ENCODE measurements around the gene ZNF883. TPM values are rescaled to one million over a fixed set of nuclear protein-coding genes. Genes with fewer than 3 reads are reported as not detected.

Gene ZNF883
- total and polyA plus RNA-seq, 7 experiments from 2014 or later: 0.64 to 2.1 (median 1.1) TPM; not detected in 2

- intact Hi-C loops (cut with micrococcal nuclease): no loop called here
- peaks cover 0 to 9% (median 0%) of the 10 kb centered on the region in 5 donors for H3K36me3 Mint-ChIP-seq
- no peaks in the 10 kb centered on the region for H3K36me3 ChIP-seq (ENCODE audit: control insufficient read depth in 2 of 3, insufficient read depth in 3 of 3, low read length in 3 of 3)
- H3K27me3 ChIP-seq (ENCODE audit: control insufficient read depth in 2 of 2, insufficient read depth in 2 of 2, low read length in 2 of 2): no peaks in the 10 kb centered on the region
- POLR2A ChIA-PET: no interaction called here
- no peak overlapping the region for H3K4me3 Mint-ChIP-seq
- no peak overlapping the region for H3K4me3 ChIP-seq (ENCODE audit: low read length)
- H3K27ac Mint-ChIP-seq: no peak overlapping the region
- H3K9me3 Mint-ChIP-seq: peaks cover 3 to 41% (median 12%) of the 10 kb centered on the region in 11 donors
- peaks cover 0 to 43% (median 31%) of the 10 kb centered on the region in 5 donors for H3K27me3 Mint-ChIP-seq
- H3K27ac ChIP-seq (ENCODE audit: low read depth, low read length): no peak overlapping the region
- no peaks in the 10 kb centered on the region for H3K9me3 ChIP-seq (ENCODE audit: control insufficient read depth in 2 of 3, low read length in 3 of 3)
- CTCF ChIA-PET: no interaction called here
- DNase-seq (no peak), ATAC-seq (no peak)
- no peaks in the 10 kb centered on the region for H3K4me1 ChIP-seq (ENCODE audit: control insufficient read depth in 2 of 2, insufficient read depth in 2 of 2, low read length in 2 of 2)
- no peaks in the 10 kb centered on the region for H3K4me1 Mint-ChIP-seq
Measured at GRCh38 chr9:112971415-112971814, 40.6 kb downstream of the ZNF883 start.

GRCh38 chr9:112970939-112971338, 41.1 kb downstream of the ZNF883 start:
- H3K27ac Mint-ChIP-seq: no peak overlapping the region
- H3K4me3 Mint-ChIP-seq: no peak overlapping the region
- peaks cover 0 to 36% (median 12%) of the 10 kb centered on the region in 11 donors for H3K9me3 Mint-ChIP-seq
- peaks cover 0 to 39% (median 31%) of the 10 kb centered on the region in 5 donors for H3K27me3 Mint-ChIP-seq
- no peak overlapping the region for H3K4me3 ChIP-seq (ENCODE audit: low read length)
- peaks cover 0 to 9% (median 0%) of the 10 kb centered on the region in 5 donors for H3K36me3 Mint-ChIP-seq
- no peaks in the 10 kb centered on the region for H3K27me3 ChIP-seq (ENCODE audit: control insufficient read depth in 2 of 2, insufficient read depth in 2 of 2, low read length in 2 of 2)
- H3K4me1 ChIP-seq (ENCODE audit: control insufficient read depth in 2 of 2, insufficient read depth in 2 of 2, low read length in 2 of 2): no peaks in the 10 kb centered on the region
- no peaks in the 10 kb centered on the region for H3K9me3 ChIP-seq (ENCODE audit: control insufficient read depth in 2 of 3, low read length in 3 of 3)
- no peaks in the 10 kb centered on the region for H3K36me3 ChIP-seq (ENCODE audit: control insufficient read depth in 2 of 3, insufficient read depth in 3 of 3, low read length in 3 of 3)
- ATAC-seq: no peak
- DNase-seq: no peak
- H3K27ac ChIP-seq (ENCODE audit: low read depth, low read length): no peak overlapping the region
- intact Hi-C loops (cut with micrococcal nuclease): no loop called here
- ChIA-PET CTCF (no interaction called here), POLR2A (no interaction called here)
- H3K4me1 Mint-ChIP-seq: no peaks in the 10 kb centered on the region

- CTCF ChIA-PET: no interaction called here
- intact Hi-C loops (cut with micrococcal nuclease): no loop called here
- H3K4me3 Mint-ChIP-seq: no peak overlapping the region
Measured at GRCh38 chr9:112969730-112970129, 42.3 kb downstream of the ZNF883 start.

GRCh38 chr9:112955550-112955949, 56.4 kb downstream of the ZNF883 start:
- H3K4me1 ChIP-seq (ENCODE audit: control insufficient read depth in 2 of 2, insufficient read depth in 2 of 2, low read length in 2 of 2): no peaks in the 10 kb centered on the region
- no peaks in the 10 kb centered on the region for H3K27me3 ChIP-seq (ENCODE audit: control insufficient read depth in 2 of 2, insufficient read depth in 2 of 2, low read length in 2 of 2)
- ChIA-PET CTCF (no interaction called here), POLR2A (no interaction called here)
- peaks cover 0 to 3% (median 0%) of the 10 kb centered on the region in 3 experiments for H3K9me3 ChIP-seq (ENCODE audit: control insufficient read depth in 2 of 3, low read length in 3 of 3)
- H3K36me3 Mint-ChIP-seq: no peaks in the 10 kb centered on the region
- peaks cover 0 to 19% (median 5%) of the 10 kb centered on the region in 11 donors for H3K9me3 Mint-ChIP-seq
- no peak overlapping the region for H3K27ac ChIP-seq (ENCODE audit: low read depth, low read length)
- no peaks in the 10 kb centered on the region for H3K36me3 ChIP-seq (ENCODE audit: control insufficient read depth in 2 of 3, insufficient read depth in 3 of 3, low read length in 3 of 3)
- no peak overlapping the region for H3K4me3 ChIP-seq (ENCODE audit: low read length)
- H3K27ac Mint-ChIP-seq: no peak overlapping the region
- intact Hi-C loops (cut with micrococcal nuclease): no loop called here
- H3K4me1 Mint-ChIP-seq: no peaks in the 10 kb centered on the region
- no peak overlapping the region for H3K4me3 Mint-ChIP-seq
- no peak for ATAC-seq
- DNase-seq: no peak
- H3K27me3 Mint-ChIP-seq: peaks cover 0 to 33% (median 19%) of the 10 kb centered on the region in 5 donors

More at GRCh38 chr9:112969730-112970129, 42.3 kb downstream of the ZNF883 start:
- H3K27ac Mint-ChIP-seq: no peak overlapping the region
- ATAC-seq (no peak), DNase-seq (no peak)
- no peaks in the 10 kb centered on the region for H3K4me1 Mint-ChIP-seq
- peaks cover 0 to 29% (median 9%) of the 10 kb centered on the region in 11 donors for H3K9me3 Mint-ChIP-seq
- peaks cover 0 to 9% (median 0%) of the 10 kb centered on the region in 5 donors for H3K36me3 Mint-ChIP-seq
- H3K4me3 ChIP-seq (ENCODE audit: low read length): no peak overlapping the region
- H3K27ac ChIP-seq (ENCODE audit: low read depth, low read length): no peak overlapping the region
- H3K4me1 ChIP-seq (ENCODE audit: control insufficient read depth in 2 of 2, insufficient read depth in 2 of 2, low read length in 2 of 2): no peaks in the 10 kb centered on the region
- H3K9me3 ChIP-seq (ENCODE audit: control insufficient read depth in 2 of 3, low read length in 3 of 3): no peaks in the 10 kb centered on the region
- no peaks in the 10 kb centered on the region for H3K36me3 ChIP-seq (ENCODE audit: control insufficient read depth in 2 of 3, insufficient read depth in 3 of 3, low read length in 3 of 3)
- peaks cover 0 to 41% (median 28%) of the 10 kb centered on the region in 5 donors for H3K27me3 Mint-ChIP-seq
- no peaks in the 10 kb centered on the region for H3K27me3 ChIP-seq (ENCODE audit: control insufficient read depth in 2 of 2, insufficient read depth in 2 of 2, low read length in 2 of 2)
- POLR2A ChIA-PET: no interaction called here

GRCh38 chr9:112945620-112946208, 66.3 kb downstream of the ZNF883 start:
- Histone ChIP-seq H3K9me3 (ENCODE audit: control insufficient read depth in 2 of 3, low read length in 3 of 3) (peaks cover 0 to 7% (median 0%) of the 10 kb centered on the region in 3 experiments), H3K27ac (ENCODE audit: low read depth, low read length) (no peak overlapping the region), H3K36me3 (ENCODE audit: control insufficient read depth in 2 of 3, insufficient read depth in 3 of 3, low read length in 3 of 3) (no peaks in the 10 kb centered on the region), H3K4me3 (ENCODE audit: low read length) (no peak overlapping the region), H3K4me1 (ENCODE audit: control insufficient read depth in 2 of 2, insufficient read depth in 2 of 2, low read length in 2 of 2) (no peaks in the 10 kb centered on the region), H3K27me3 (ENCODE audit: control insufficient read depth in 2 of 2, insufficient read depth in 2 of 2, low read length in 2 of 2) (no peaks in the 10 kb centered on the region)
- intact Hi-C loops (cut with micrococcal nuclease): no loop called here
- CTCF ChIA-PET: no interaction called here
- Mint-ChIP-seq H3K4me3 (no peak overlapping the region), H3K9me3 (peaks cover 0 to 48% (median 14%) of the 10 kb centered on the region in 11 donors), H3K4me1 (no peaks in the 10 kb centered on the region), H3K36me3 (peaks cover 0 to 9% (median 4%) of the 10 kb centered on the region in 5 donors), H3K27ac (no peak overlapping the region), H3K27me3 (peaks cover 0 to 37% (median 37%) of the 10 kb centered on the region in 5 donors)
- no peak for ATAC-seq
- DNase-seq: no peak
- POLR2A ChIA-PET: no interaction called here

- ChIA-PET CTCF (no interaction called here), POLR2A (no interaction called here)
- H3K27ac Mint-ChIP-seq: no peak overlapping the region
- no peak for DNase-seq
- no peak overlapping the region for H3K4me3 Mint-ChIP-seq
- ATAC-seq: no peak
- no peak overlapping the region for H3K4me3 ChIP-seq (ENCODE audit: low read length)
- peaks cover 0 to 45% (median 32%) of the 10 kb centered on the region in 5 donors for H3K27me3 Mint-ChIP-seq
- H3K27ac ChIP-seq (ENCODE audit: low read depth, low read length): no peak overlapping the region
- no peaks in the 10 kb centered on the region for H3K36me3 ChIP-seq (ENCODE audit: control insufficient read depth in 2 of 3, insufficient read depth in 3 of 3, low read length in 3 of 3)
- no peaks in the 10 kb centered on the region for H3K27me3 ChIP-seq (ENCODE audit: control insufficient read depth in 2 of 2, insufficient read depth in 2 of 2, low read length in 2 of 2)
- H3K36me3 Mint-ChIP-seq: no peaks in the 10 kb centered on the region
- H3K4me1 ChIP-seq (ENCODE audit: control insufficient read depth in 2 of 2, insufficient read depth in 2 of 2, low read length in 2 of 2): no peaks in the 10 kb centered on the region
- H3K9me3 ChIP-seq (ENCODE audit: control insufficient read depth in 2 of 3, low read length in 3 of 3): no peaks in the 10 kb centered on the region
- intact Hi-C loops (cut with micrococcal nuclease): no loop called here
- H3K4me1 Mint-ChIP-seq: no peaks in the 10 kb centered on the region
- peaks cover 0 to 13% (median 2%) of the 10 kb centered on the region in 11 donors for H3K9me3 Mint-ChIP-seq
Measured at GRCh38 chr9:112939418-112939817, 72.6 kb downstream of the ZNF883 start.

GRCh38 chr9:112933696-112934095, 78.3 kb downstream of the ZNF883 start:
- intact Hi-C loops (cut with micrococcal nuclease): no loop called here
- peaks cover 6 to 37% (median 33%) of the 10 kb centered on the region in 5 donors for H3K27me3 Mint-ChIP-seq
- CTCF ChIA-PET: no interaction called here

More at GRCh38 chr9:112933696-112934095, 78.3 kb downstream of the ZNF883 start:
- DNase-seq: no peak
- Histone ChIP-seq H3K4me3 (ENCODE audit: low read length) (no peak overlapping the region), H3K4me1 (ENCODE audit: control insufficient read depth in 2 of 2, insufficient read depth in 2 of 2, low read length in 2 of 2) (no peaks in the 10 kb centered on the region), H3K36me3 (ENCODE audit: control insufficient read depth in 2 of 3, insufficient read depth in 3 of 3, low read length in 3 of 3) (no peaks in the 10 kb centered on the region), H3K27me3 (ENCODE audit: control insufficient read depth in 2 of 2, insufficient read depth in 2 of 2, low read length in 2 of 2) (no peaks in the 10 kb centered on the region), H3K9me3 (ENCODE audit: control insufficient read depth in 2 of 3, low read length in 3 of 3) (no peaks in the 10 kb centered on the region), H3K27ac (ENCODE audit: low read depth, low read length) (no peak overlapping the region)
- Mint-ChIP-seq H3K4me1 (peaks cover 0 to 2% (median 0%) of the 10 kb centered on the region in 7 donors), H3K36me3 (no peaks in the 10 kb centered on the region), H3K4me3 (no peak overlapping the region), H3K9me3 (peaks cover 0 to 3% (median 0%) of the 10 kb centered on the region in 11 donors), H3K27ac (no peak overlapping the region)
- ATAC-seq: no peak
- POLR2A ChIA-PET: no interaction called here
